Choroid plexus epithelial cell (primary cell): ENCODE measurements around the gene SND1.
A peak's percentile ranks its signal among the peaks of the same experiment; 100 is the strongest.

ENCODE experiments used
- DNase-seq: peaks from one replicate; pipeline ENCODE4 v3.0.0-alpha.2; 2010; ENCODE audit warnings: low read depth
- H3K4me3 ChIP-seq: 2 replicates; pipeline ENCODE4 v1.5.1; 2011; ENCODE audit warnings: low read depth, mild to moderate bottlenecking, control low read depth, low read length, moderate library complexity
- CTCF ChIP-seq: conservative IDR thresholded peaks from 2 replicates; pipeline ENCODE4 v1.5.1; 2011; ENCODE audit warnings: low read depth, mild to moderate bottlenecking, control low read depth, inconsistent platforms, low read length, moderate library complexity

The SND1 gene

GRCh38 chr7:127974446-127975035, 322.5 kb downstream of the SND1 start:
- H3K4me3 ChIP-seq = no peak overlapping the region
- no peak for DNase-seq
- TF ChIP-seq CTCF = no peak

GRCh38 chr7:127976056-127976737, 324.2 kb downstream of the SND1 start:
- DNase-seq = peak; percentile 17
- no peak overlapping the region for H3K4me3 ChIP-seq
- TF ChIP-seq CTCF = no peak

- DNase-seq = no peak
- no peak for TF ChIP-seq CTCF
- H3K4me3 ChIP-seq = no peak overlapping the region
Measured at GRCh38 chr7:127976738-127977120, 324.7 kb downstream of the SND1 start.

- no peak overlapping the region for H3K4me3 ChIP-seq
- no peak for TF ChIP-seq CTCF
- peak; percentile 71 for DNase-seq
Measured at GRCh38 chr7:127978421-127978820, 326.4 kb downstream of the SND1 start.

GRCh38 chr7:127979113-127979727, 327.2 kb downstream of the SND1 start:
- no peak overlapping the region for H3K4me3 ChIP-seq
- TF ChIP-seq CTCF = no peak
- no peak for DNase-seq

- H3K4me3 ChIP-seq = no peak overlapping the region
- no peak for TF ChIP-seq CTCF
- DNase-seq = peak; percentile 31
Measured at GRCh38 chr7:127979728-127980126, 327.7 kb downstream of the SND1 start.
